IgD-negative memory B cell (primary cell): ENCODE data around the gene ZNF280B. TPM values are rescaled to one million over a fixed set of nuclear protein-coding genes. Genes with fewer than 3 reads are reported as not detected.
"Not testable (repeated sequence)": the region's sequence is repeated elsewhere in the genome, so short reads cannot be mapped to it uniquely, and the experiment has no call there.

Source experiments
- H3K27ac Mint-ChIP-seq, 3 donors: one replicate each; pipeline ENCODE4 v1.8.0; 2020 to 2022; ENCODE audit warnings: mild to moderate bottlenecking in 3 of 3, mixed read lengths in 3 of 3, moderate library complexity in 1 of 3
- H3K27me3 Mint-ChIP-seq: one replicate; pipeline ENCODE4 v1.8.0; 2021; ENCODE audit warnings: mixed read lengths
- H3K36me3 Mint-ChIP-seq: one replicate; pipeline ENCODE4 v1.8.0; 2020; ENCODE audit warnings: mild to moderate bottlenecking, mixed read lengths
- H3K4me1 Mint-ChIP-seq, 3 donors: one replicate each; pipeline ENCODE4 v1.8.0; 2020 to 2022; ENCODE audit warnings: mixed read lengths in 3 of 3, mild to moderate bottlenecking in 1 of 3
- H3K4me3 Mint-ChIP-seq, 4 donors: one replicate each; pipeline ENCODE4 v1.8.0; 2020 to 2022; ENCODE audit warnings: mild to moderate bottlenecking in 4 of 4, mixed read lengths in 4 of 4, moderate library complexity in 3 of 4
- H3K9me3 Mint-ChIP-seq, 3 donors: one replicate each; pipeline ENCODE4 v1.8.0; 2020 to 2021; ENCODE audit warnings: mixed read lengths in 3 of 3, mild to moderate bottlenecking in 1 of 3
- polyA plus RNA-seq: library from polyadenylated mRNA; unstranded; fragments of 300-500 nt; fragmentation: Illumina TruSeq; gene quantifications from one replicate; pipeline ENCODE4 v1.2.3, GENCODE V29; 2021

Gene ZNF280B
- polyA plus RNA-seq, 1 donor from 2014 or later = 3.8 TPM

DNA sequence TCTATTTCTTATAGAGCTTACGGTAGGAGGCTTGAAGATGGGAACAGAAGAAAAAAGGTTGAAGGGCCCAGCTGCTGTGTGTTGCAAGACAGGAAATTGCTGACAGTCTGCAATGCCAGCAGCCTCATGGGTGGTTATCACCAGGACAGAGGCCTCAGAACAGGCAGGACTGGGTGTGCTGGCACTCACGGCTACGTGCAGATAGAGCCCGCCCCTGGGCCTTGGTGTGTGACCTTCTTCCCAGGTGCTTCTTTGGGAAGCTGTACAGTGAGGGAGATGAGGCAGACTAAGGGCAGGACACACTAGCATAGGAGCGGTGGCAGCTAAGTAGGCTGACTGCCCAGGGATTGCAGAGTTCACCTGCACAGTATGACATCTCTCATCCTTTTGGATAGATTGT, 37.9 kb upstream of the ZNF280B start:
- Mint-ChIP-seq H3K27ac (no peak overlapping the region), H3K9me3 (no peaks in the 10 kb centered on the region), H3K27me3 (peaks cover 2% of the 10 kb centered on the region), H3K4me3 (no peak overlapping the region), H3K36me3 (no peaks in the 10 kb centered on the region), H3K4me1 (peaks cover 0 to 7% (median 2%) of the 10 kb centered on the region in 3 donors)

DNA sequence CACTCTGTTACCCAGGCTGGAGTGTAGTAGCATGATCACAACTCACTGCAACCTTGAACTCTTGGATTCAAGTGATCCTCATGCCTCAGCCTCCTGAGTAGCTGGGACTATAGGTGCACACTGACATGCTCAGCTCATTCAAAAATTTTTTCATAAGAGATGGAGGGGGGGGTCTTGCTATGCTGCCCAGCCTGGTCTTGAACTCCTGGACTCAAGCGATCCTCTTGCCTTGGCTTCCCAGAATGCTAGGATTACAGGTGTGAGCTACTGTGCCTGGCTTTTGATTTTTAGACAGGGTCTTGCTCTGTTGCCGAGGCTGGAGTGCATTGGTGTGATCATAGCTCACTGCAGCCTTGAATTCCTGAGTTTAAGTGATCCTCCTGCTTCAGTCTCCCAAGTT, 36.5 kb upstream of the ZNF280B start:
- Mint-ChIP-seq H3K27me3 (peaks cover 2% of the 10 kb centered on the region), H3K36me3 (no peaks in the 10 kb centered on the region), H3K27ac (no peak overlapping the region), H3K4me3 (no peak overlapping the region), H3K9me3 (peaks cover 0 to 3% (median 0%) of the 10 kb centered on the region in 3 donors), H3K4me1 (peaks cover 0 to 7% (median 2%) of the 10 kb centered on the region in 3 donors)

DNA sequence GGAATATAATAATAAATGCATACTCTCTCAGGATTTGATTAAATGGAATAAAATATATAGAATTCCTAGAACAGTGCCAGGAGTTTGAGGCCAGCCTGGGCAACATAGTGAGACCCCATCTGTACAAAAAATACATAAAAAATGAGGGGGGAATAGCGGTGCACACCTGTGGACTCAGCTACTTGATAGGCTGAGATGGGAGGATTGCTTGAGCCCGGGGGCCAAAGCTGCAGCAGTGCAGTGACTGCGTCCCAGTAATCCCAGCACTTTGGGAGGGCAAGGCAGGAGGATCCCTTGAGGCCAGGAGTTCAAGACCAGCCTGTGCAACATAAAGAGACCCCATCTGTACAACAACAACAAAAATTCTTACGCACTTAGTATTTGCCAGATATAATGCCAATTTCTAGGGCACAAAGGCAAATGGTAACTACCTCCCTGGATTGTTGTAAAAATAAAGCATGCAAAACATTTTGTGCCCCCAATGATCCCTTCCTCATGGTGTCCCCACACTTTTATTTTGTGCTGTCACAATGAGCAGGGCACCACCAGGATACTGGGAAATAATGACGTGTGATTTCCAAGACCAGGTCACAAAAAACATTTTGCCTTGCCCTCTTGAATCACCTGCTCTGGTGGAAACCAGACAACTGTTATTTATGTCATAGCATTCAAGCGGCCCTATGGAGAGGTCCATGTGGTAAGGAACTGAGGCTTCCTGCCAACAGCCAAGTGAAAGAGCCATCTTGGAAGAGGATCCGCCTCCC, 29.9 kb upstream of the ZNF280B start:
- H3K36me3 Mint-ChIP-seq = no peaks in the 10 kb centered on the region
- peaks cover 0 to 4% (median 1%) of the 10 kb centered on the region in 3 donors for H3K9me3 Mint-ChIP-seq
- H3K27ac Mint-ChIP-seq = peak overlapping the region in 1 of 3 donors; percentile 59
- H3K4me1 Mint-ChIP-seq = peaks cover 0 to 1% (median 0%) of the 10 kb centered on the region in 3 donors
- H3K27me3 Mint-ChIP-seq = peaks cover 3% of the 10 kb centered on the region
- no peak overlapping the region for H3K4me3 Mint-ChIP-seq

GRCh38 chr22:22536916-22537315, 28.4 kb upstream of the ZNF280B start:
- H3K27ac Mint-ChIP-seq = no peak overlapping the region
- H3K9me3 Mint-ChIP-seq = peaks cover 0 to 4% (median 1%) of the 10 kb centered on the region in 3 donors

GRCh38 chr22:22536515-22536914, 28.0 kb upstream of the ZNF280B start:
- H3K27me3 Mint-ChIP-seq = peaks cover 1% of the 10 kb centered on the region
- no peak overlapping the region for H3K27ac Mint-ChIP-seq
- no peaks in the 10 kb centered on the region for H3K36me3 Mint-ChIP-seq

More at GRCh38 chr22:22536916-22537315, 28.4 kb upstream of the ZNF280B start:
- Mint-ChIP-seq H3K27me3 (peaks cover 1% of the 10 kb centered on the region), H3K36me3 (no peaks in the 10 kb centered on the region), H3K4me3 (no peak overlapping the region), H3K4me1 (peaks cover 0 to 1% (median 0%) of the 10 kb centered on the region in 3 donors)

GRCh38 chr22:22535662-22536061, 27.1 kb upstream of the ZNF280B start:
- Mint-ChIP-seq H3K36me3 (no peaks in the 10 kb centered on the region), H3K4me3 (no peak overlapping the region), H3K27ac (no peak overlapping the region), H3K4me1 (peaks cover 0 to 1% (median 0%) of the 10 kb centered on the region in 3 donors), H3K27me3 (peaks cover 1% of the 10 kb centered on the region), H3K9me3 (peaks cover 0 to 4% (median 1%) of the 10 kb centered on the region in 3 donors)

More at GRCh38 chr22:22536515-22536914, 28.0 kb upstream of the ZNF280B start:
- Mint-ChIP-seq H3K4me1 (peaks cover 0 to 1% (median 0%) of the 10 kb centered on the region in 3 donors), H3K4me3 (no peak overlapping the region), H3K9me3 (peaks cover 0 to 4% (median 1%) of the 10 kb centered on the region in 3 donors)

GRCh38 chr22:22534604-22535415, 26.3 kb upstream of the ZNF280B start:
- no peak overlapping the region for H3K4me3 Mint-ChIP-seq
- H3K36me3 Mint-ChIP-seq = no peaks in the 10 kb centered on the region
- peaks cover 0 to 1% (median 0%) of the 10 kb centered on the region in 3 donors for H3K4me1 Mint-ChIP-seq
- H3K27ac Mint-ChIP-seq = no peak overlapping the region
- peaks cover 1% of the 10 kb centered on the region for H3K27me3 Mint-ChIP-seq
- H3K9me3 Mint-ChIP-seq = peaks cover 0 to 1% (median 0%) of the 10 kb centered on the region in 3 donors

- Mint-ChIP-seq H3K27me3 (peaks cover 1% of the 10 kb centered on the region), H3K27ac (no peak overlapping the region), H3K9me3 (peaks cover 0 to 1% (median 0%) of the 10 kb centered on the region in 3 donors), H3K4me3 (no peak overlapping the region), H3K4me1 (peaks cover 0 to 4% (median 0%) of the 10 kb centered on the region in 3 donors), H3K36me3 (no peaks in the 10 kb centered on the region)
Measured at GRCh38 chr22:22533863-22534262, 25.3 kb upstream of the ZNF280B start.

DNA sequence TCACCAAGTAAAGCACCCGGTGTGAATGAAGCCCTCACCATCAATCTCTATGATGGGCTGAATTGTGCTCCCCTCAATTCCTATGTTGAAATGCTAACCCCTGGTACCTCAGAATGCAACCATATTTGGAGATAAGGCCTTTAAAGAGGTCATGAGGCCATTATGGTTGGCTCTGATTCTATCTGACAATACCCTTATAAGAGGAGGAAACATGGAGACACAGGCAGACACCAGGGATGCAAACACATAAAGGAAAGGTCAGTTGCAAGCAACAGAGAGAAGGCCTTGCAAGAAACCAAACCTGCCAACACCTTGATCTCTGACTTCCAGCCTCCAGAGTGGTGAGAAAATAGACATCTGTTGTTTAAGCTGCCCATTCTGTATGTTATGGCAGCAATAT, 24.9 kb upstream of the ZNF280B start:
- Mint-ChIP-seq H3K4me1 (peaks cover 0 to 4% (median 0%) of the 10 kb centered on the region in 3 donors), H3K27me3 (peaks cover 1% of the 10 kb centered on the region), H3K36me3 (no peaks in the 10 kb centered on the region), H3K9me3 (peaks cover 0 to 1% (median 0%) of the 10 kb centered on the region in 3 donors), H3K4me3 (no peak overlapping the region), H3K27ac (no peak overlapping the region)

DNA sequence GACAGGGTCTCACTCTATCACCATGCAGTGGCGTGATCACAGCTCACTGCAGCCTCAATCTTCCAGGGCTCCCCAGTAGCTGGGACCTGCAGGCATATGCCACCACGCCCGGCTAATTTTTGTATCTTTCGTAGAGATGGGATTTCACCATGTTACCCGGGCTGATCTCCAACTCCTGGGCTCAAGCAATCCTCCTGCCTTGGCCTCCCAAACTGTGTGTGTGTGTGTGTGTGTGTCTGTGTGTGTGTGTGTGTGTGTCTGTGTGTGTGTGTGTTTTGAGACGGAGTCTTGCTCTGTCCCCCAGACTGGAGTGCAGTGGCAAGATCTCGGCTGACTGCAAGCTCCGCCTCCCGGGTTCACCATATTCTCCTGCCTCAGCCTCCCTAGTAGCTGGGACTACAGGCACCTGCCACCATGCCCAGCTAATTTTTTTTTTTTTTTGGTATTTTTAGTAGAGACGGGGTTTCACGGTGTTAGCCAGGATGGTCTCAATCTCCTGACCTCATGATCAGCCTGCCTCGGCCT, 24.1 kb upstream of the ZNF280B start:
- not testable (repeated sequence) for H3K4me3 Mint-ChIP-seq, H3K9me3 Mint-ChIP-seq, H3K4me1 Mint-ChIP-seq, H3K27ac Mint-ChIP-seq, H3K27me3 Mint-ChIP-seq, H3K36me3 Mint-ChIP-seq

DNA sequence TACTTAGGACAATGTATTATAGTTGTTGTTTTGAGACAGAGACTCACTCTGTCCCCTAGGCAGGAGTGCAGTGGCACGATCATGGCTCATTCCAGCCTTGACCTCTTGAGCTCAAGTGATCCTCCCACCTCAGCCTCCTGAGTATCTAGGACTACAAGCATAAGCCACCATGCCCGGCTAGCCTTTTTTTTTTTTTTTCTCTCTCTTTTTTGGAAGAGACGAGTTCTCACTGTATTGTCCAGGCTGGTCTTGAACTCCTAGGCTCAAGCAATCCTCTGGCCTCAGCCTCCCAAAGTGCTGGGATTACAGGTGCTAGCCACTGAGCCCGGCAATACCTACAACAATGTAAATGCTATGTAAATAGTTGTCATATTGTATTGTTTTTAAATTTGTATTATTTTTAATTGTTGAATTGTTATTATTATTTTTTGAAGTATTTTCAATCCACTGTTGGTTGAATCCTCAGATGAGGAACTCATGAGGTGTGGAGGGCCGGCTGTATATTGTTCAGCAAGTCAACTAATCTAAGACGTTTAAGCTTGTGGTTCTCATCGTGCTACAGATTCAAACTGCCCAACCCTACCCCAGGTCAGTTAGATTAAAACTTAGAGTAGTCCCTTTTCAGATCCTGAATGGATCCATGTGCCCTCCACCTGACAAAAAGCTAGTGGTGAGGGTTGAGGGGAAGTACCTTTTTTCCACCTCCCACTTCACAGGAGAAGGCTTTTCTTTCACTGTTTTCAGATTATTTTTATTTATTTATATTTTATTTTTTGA, 23.4 kb upstream of the ZNF280B start:
- peaks cover 1% of the 10 kb centered on the region for H3K27me3 Mint-ChIP-seq
- H3K4me1 Mint-ChIP-seq = peaks cover 0 to 4% (median 0%) of the 10 kb centered on the region in 3 donors
- H3K27ac Mint-ChIP-seq = no peak overlapping the region
- no peak overlapping the region for H3K4me3 Mint-ChIP-seq
- peaks cover 0 to 1% (median 0%) of the 10 kb centered on the region in 3 donors for H3K9me3 Mint-ChIP-seq
- no peaks in the 10 kb centered on the region for H3K36me3 Mint-ChIP-seq

GRCh38 chr22:22528780-22529179, 20.2 kb upstream of the ZNF280B start:
- H3K27me3 Mint-ChIP-seq = no peaks in the 10 kb centered on the region
- no peaks in the 10 kb centered on the region for H3K36me3 Mint-ChIP-seq
- no peak overlapping the region for H3K4me3 Mint-ChIP-seq
- peaks cover 0 to 1% (median 0%) of the 10 kb centered on the region in 3 donors for H3K9me3 Mint-ChIP-seq
- H3K27ac Mint-ChIP-seq = no peak overlapping the region
- H3K4me1 Mint-ChIP-seq = peaks cover 0 to 4% (median 0%) of the 10 kb centered on the region in 3 donors

- no peak overlapping the region for H3K27ac Mint-ChIP-seq
- H3K27me3 Mint-ChIP-seq = no peaks in the 10 kb centered on the region
- H3K36me3 Mint-ChIP-seq = no peaks in the 10 kb centered on the region
- no peaks in the 10 kb centered on the region for H3K9me3 Mint-ChIP-seq
- peaks cover 0 to 4% (median 0%) of the 10 kb centered on the region in 3 donors for H3K4me1 Mint-ChIP-seq
- H3K4me3 Mint-ChIP-seq = no peak overlapping the region
Measured at GRCh38 chr22:22527312-22527711, 18.8 kb upstream of the ZNF280B start.

GRCh38 chr22:22526125-22526912, 17.8 kb upstream of the ZNF280B start:
- no peaks in the 10 kb centered on the region for H3K36me3 Mint-ChIP-seq
- H3K27me3 Mint-ChIP-seq = no peaks in the 10 kb centered on the region
- no peaks in the 10 kb centered on the region for H3K9me3 Mint-ChIP-seq
- H3K27ac Mint-ChIP-seq = no peak overlapping the region
- H3K4me1 Mint-ChIP-seq = peaks cover 0 to 4% (median 0%) of the 10 kb centered on the region in 3 donors
- no peak overlapping the region for H3K4me3 Mint-ChIP-seq
